Colon (tissue), 2 donors: ENCODE data around the gene CLOCK.
A peak's percentile ranks its signal among the peaks of the same experiment; 100 is the strongest.

Experiments used
- FAIRE-seq: peaks from 2 replicates; lab custom pipeline; 2012; peaks lifted over from hg19 to GRCh38; lab: Jason Lieb, UNC
- donor health status: control.
- donor health status: control.

CLOCK gene

DNA sequence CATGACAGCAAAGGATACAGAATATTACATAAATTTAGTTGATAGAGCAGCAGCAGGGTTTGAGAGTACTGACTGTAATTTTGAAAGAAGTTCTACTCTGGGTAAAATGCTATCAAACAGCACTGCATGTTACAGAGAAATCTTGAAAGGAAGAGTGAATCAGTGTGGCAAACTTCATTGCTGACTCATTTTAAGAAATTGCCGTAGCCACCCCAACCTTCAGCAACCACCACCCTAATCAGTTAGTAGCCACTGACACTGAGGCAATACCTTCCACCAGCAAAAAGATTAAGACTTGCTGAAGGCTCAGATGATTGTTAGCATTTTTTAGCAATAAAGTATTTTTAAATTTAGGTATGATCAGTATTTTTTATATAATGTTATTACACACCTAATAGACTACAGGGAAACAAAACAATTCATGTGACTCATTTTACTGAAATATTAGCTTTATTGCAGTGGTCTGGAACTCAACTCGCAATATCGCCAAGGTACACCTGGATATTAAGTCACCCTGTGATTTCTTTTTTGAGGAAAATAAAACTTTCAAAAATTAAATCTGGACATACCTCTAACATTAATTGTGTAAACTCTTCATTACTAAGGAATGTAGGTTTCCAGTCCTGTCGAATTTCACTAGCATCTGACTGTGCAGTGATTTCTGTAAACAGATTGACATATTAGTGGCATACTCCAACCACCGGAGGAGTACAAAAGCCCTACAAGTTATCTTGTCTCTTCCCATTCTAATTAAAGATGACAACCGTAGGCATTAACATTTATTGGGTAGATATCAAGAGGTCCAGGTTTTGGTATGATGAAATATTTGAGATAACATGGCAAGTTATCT is 71.1 kb downstream of the CLOCK start:
- no peak for FAIRE-seq

GRCh38 chr4:55469979-55470378 is 76.7 kb downstream of the CLOCK start:
- no peak for FAIRE-seq

DNA sequence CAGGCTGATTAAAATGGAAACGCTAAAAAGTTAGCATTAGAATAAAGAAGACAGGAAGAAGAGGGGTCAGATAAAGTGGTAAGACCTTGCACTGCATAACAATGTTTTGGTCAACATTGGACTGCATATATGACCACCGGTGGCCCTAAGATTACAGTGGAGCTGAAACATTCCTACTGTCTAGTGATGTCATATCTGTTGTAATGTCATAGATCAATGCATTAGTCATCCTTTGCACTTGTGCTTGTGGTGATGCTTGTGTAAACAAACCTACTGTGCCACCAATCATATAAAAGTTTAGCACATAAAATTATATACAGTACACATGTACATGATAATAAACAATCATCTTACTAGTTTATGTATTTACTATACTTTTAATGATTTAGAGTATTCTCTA is 78.0 kb downstream of the CLOCK start:
- FAIRE-seq, result no peak

GRCh38 chr4:55466001-55466400 is 80.7 kb downstream of the CLOCK start:
- FAIRE-seq, result no peak

DNA sequence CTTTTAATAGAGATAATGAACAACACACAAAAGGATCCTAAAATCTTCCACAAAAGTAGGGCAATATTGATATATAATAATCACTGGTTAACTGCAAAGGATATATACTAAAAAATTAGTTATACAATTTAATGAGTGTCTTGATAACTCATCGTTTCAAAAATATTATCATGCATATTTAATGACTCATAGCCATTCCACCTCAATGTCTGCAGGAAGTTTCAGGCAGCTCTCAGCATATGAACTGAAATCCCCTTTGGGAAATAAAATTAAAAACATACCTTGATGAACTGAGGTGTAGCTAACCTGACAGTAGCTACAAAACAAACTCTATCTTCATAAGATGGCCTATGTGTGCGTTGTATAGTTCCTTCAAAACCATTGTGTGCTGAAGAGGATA is 88.1 kb downstream of the CLOCK start:
- no peak for FAIRE-seq

GRCh38 chr4:55458164-55458563 is 88.5 kb downstream of the CLOCK start:
- no peak for FAIRE-seq

DNA sequence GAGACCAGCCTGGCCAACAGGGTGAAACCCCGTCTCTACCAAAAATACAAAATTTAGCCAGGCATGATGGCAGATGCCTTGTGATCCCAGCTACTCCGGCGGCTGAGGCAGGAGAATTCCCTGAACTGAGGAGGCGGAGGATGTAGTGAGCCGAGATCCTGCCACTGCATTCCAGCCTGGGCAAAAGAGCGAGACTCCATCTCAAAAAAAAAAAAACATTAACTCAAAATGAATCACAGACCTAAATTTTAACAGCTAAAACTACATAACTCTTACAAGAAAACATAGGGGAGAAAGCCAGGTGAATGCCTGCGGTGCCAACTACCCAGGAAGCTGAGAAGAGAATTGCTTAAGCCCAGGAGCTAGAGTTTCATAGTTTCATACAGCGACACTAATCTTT is 96.1 kb downstream of the CLOCK start:
- FAIRE-seq, result no peak

GRCh38 chr4:55447831-55448230 is 98.9 kb downstream of the CLOCK start:
- no peak for FAIRE-seq

GRCh38 chr4:55447108-55447708 is 99.5 kb downstream of the CLOCK start:
- FAIRE-seq, result no peak

- no peak for FAIRE-seq
Measured at GRCh38 chr4:55446578-55446922, 100.2 kb downstream of the CLOCK start.

DNA sequence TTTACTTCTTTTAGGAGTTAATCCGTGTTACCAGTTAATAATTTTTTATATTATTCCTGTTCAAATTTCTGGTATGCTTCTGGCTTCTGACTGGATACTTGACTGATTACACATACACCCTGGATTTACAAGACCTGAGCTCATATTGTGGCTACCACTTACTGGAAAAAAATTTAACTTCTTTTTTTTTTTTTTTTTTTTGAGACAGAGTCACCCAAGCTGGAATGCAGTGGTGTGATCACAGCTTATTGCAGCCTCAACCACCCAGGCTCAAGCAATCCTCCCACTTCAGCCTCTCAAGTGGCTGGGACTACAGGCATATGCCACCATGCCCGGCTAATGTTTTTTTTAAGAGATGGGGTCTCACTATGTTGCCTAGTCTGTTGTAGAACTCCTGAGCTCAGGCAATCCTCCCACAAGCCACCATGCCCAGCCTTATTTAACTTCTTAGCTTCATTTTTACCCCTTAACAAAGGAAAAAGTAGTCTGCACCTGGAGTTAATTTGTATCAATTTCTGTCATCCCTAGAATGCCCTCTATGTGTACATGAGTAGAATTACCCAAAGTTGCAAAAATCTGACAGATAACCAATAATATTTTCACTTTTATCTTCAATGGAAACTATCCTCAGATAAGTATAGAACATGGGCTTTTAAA is 100.7 kb downstream of the CLOCK start:
- FAIRE-seq, result no peak

DNA sequence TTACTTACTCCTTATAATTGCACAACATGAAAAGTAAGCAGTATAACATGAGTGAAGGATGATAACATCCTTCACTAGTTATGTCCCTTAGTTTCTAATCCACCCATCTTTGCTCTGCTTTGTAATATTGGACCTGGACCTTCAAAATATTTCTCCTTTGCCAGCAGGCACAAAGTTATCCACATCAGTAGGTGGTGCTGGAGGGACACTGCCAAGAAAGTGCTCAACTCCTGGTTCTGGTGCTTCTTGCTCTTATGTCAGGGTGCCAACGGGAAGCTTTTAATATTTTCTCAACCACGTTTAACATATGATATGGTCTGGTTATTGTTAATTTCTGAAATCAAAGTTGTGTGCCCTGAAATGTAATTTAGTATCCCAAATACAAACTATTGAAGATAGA is 101.9 kb downstream of the CLOCK start:
- no peak for FAIRE-seq

GRCh38 chr4:55442541-55442940 is 104.2 kb downstream of the CLOCK start:
- no peak for FAIRE-seq

- no peak for FAIRE-seq
Measured at GRCh38 chr4:55440786-55441185, 105.9 kb downstream of the CLOCK start.

- FAIRE-seq, result no peak
Measured at GRCh38 chr4:55439023-55439422, 107.7 kb downstream of the CLOCK start.

GRCh38 chr4:55438314-55438713 is 108.4 kb downstream of the CLOCK start:
- peak; percentile 92 for FAIRE-seq

- FAIRE-seq, result no peak
Measured at GRCh38 chr4:55437823-55438222, 108.9 kb downstream of the CLOCK start.

DNA sequence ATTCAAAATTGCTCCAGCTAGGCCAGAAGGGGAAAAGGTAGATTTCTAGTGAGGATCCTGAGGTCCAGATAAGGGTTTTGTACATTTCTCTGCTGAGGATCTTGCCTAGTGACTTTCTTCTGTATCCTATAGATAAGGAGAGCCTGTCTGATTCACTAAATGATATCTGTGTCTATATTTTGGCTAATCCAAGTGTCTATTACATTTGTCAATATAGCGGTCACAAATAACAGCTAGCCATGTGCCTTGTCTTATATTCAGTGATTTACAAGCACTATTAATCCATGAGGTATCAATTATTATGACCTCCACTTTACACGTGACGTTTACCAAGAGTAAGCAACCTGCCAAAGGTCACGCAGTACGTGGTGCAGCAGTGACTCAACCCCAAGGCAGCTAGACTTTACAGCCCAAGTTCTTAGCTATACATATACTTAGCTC is 109.3 kb downstream of the CLOCK start:
- no peak for FAIRE-seq

DNA sequence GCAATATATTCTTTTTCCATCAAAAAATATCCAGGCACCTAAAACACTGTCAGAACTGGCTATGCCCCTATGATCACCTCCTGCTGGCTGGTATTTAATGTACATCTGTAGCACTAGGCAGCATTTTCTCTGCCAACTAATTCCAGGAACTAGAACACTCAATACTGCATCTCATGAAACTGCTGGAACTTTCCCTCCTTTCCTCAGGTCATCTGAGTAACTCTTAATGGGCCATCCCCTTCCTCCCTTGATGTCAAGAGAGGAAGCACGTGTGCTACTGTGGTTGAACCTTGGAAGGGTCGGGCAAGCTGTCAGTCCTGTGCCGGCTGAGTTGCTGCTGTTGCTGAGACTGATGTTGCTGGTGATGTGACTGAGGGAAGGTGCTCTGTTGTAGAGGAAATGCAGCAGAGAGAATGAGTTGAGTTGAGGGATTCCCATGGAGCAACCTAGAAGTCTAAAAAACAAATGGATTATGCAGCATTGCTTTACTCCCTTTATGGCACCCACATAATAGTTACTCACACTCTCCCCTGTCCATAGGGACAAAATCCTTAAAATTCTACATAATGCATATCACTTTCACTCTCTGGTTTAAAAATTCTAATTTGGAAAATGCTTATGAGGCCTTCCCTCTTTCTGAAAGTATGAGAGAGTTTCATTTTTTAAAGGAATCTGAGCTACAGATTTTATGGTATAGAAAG is 111.4 kb downstream of the CLOCK start:
- no peak for FAIRE-seq

DNA sequence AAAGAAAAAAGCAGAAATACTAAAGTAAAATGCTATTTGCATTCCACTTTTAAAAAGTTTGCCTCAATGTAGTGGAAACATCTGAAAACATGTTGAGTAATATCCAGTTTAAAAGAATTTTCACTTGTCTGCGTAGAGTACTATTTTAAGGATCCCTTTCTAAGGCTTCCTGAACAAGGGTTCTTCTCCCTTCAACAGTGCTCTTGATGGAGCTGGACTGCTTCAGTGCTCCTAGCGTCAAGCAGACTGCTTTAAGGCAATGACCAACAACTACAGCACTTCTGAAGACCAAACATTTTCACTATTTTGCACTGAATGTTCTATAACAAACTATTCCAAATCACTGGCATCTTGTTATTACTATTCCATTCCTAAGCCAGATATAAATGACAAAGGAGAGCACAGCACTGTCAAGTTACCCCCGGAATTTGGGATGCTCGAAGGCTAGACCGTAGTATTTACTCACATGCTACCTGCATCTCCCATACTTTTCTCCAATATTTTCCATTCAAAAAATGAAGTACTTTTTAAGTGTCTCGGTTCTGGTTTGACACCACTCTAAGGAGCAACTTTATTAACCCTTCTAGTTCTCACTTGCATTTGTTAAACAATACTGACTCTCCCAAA is 114.9 kb downstream of the CLOCK start:
- FAIRE-seq, result no peak

DNA sequence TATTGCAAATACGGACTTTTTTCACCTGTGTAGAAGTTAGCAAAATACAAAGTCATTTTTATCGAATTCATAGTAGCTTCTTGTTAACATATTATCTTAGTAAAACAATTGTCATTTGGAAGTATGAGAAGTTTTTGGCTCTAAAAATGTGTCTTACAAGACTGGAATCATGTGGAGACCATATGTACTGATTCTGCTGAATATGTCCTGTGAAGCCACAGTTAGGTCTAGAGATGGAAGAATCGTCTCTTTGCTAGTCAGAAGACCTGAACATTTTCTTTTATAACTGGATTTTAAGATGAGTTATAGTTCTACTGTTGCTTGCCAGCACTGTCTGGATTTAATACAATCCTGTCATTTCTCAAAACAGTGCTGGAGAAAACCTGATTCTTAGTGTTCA is 121.9 kb downstream of the CLOCK start:
- FAIRE-seq, result no peak

DNA sequence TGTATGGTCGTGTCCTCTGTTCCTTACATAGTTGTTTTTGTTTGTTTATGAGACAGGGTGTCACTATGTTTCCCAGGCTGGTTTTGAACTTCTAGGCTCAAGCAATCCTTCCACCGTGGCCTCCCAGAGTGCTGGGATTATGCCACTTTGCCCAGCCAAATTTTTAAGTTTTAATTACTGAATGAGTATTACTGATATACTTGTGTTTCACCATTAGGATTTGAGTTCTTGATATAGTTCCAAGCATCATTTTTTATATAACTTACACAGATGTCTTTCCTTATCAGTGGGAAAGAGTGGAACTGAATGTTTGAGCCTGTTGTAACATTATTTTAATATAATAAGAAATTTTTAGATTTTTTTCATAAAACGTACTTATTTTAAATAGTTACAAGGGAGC is 130.5 kb downstream of the CLOCK start:
- no peak for FAIRE-seq
